HG03354 (cell line): ENCODE results near the gene TRMT10B.

Experiments
- ATAC-seq: cut with Tn5 transposase; IDR thresholded peaks from one replicate; pipeline ENCODE4 v1.9.1; 2021; ENCODE audit warnings: mild to moderate bottlenecking; ENCODE audit not compliant: unreplicated experiment, poor library complexity, severe bottlenecking

TRMT10B gene, protein sequence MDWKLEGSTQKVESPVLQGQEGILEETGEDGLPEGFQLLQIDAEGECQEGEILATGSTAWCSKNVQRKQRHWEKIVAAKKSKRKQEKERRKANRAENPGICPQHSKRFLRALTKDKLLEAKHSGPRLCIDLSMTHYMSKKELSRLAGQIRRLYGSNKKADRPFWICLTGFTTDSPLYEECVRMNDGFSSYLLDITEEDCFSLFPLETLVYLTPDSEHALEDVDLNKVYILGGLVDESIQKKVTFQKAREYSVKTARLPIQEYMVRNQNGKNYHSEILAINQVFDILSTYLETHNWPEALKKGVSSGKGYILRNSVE

DNA sequence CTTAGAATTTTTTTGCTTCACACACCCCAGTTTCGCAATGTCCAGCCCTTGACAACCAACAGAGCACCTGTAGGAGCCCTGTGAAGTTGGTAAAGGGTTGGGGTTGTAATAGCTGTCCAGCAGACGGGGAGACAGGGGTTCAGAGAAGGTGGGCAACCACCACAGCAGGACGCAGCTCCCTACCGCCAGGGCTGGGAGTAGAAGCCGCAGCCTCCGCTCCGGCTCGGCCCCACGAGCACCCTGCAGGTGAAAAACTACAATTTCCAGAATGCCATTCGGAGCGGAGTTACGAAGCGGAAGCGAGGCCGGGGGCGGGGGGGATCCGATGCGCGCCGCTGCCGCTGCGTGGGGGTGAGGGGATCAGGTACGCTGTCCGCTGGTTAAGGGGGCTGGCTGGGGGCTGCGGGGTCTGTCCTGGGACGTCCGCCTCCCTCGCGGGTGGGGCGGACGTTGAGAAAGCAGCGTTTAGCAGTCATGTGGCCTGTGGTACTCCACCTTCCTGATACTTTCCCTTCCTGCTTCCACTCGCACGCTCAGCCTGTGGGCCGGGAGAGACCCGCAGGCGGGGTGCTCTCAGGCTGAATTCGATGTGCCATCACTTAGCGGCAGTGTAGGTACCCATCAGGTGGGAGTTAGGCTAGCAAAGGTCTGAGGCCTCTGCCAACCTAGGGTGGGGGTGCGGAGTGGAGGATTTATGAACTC is at the start of gene TRMT10B:
TRMT10B (plus strand) TSS at position 317 of the 702 bp plus-strand sequence. CDS start 8,127 bp downstream, outside the sequence.
- ATAC-seq = peak; percentile 93

DNA sequence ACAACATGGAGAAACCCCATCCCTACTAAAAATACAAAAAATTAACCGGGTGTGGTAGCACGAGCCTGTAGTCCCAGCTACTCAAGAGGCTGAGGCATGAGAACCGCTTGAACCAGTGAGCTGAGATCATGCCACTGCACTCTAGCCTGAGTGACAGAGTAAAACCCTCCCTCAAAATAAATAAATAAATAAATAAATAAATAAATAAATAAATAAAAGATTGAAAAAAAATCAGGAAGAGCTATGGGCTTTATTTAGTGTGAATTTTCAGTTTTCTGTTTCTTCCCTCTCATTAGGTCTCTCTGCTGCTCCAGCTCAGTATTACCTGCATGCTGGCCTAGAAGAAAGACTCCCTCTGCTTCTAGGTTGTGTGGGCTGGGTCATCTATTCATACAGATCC is 47.8 kb upstream of the TRMT10B start:
- ATAC-seq = no peak

DNA sequence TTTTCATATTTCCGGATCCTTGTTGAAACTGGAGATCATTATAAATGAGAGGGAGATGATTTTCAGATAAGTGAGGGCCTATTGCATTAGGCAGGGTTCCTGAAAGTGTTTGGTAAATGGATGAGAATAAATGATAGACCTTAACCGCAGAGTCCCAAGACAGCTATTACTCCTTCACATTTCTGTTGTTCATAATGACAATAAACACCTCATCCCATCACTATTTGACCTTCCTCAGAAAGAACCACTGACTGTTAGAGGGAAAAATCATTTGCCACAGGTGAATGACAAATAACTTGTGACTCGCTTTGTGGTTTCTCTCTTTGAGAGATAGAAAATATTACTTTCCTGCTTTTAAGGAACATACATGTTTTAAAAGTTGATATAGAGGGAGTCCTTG is 47.3 kb upstream of the TRMT10B start:
- no peak for ATAC-seq

DNA sequence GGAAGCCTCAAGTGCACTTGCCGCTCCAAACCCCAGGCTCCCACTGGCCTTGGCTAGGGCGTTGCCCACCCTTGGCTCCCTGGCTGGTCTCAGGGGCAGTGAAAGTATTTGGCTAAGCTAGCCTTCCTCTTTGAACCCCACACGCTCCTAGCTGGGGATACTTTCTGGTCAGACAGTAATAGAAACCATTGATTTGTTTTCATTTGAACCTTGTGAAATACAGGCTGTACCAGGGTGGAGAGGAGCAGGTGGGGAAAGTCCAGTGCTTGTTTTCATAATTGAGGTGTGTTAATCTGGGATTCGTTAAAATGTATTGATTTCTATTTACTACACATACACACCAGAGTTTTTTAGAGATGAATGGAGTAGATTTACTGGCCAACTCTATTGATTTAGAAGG is 45.9 kb upstream of the TRMT10B start:
- no peak for ATAC-seq

DNA sequence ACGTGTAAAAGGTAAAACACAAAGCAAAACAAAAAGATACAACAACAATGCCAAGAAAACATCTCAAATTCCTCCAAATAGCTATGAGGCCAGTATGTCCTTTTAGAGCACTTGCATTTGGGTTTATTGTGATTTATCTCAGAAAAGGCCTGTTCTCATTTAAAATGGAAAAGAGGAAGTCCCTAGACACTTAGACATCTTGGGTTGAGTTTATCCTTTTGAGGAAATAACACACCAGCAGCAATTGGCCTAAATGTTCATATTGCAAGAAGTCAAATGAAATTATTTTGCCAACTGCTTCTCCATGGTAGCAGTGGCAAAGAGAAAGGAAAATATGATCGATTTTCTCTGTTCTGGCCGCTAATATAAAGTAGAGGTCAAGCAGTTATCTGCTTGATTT is 43.6 kb upstream of the TRMT10B start:
- no peak for ATAC-seq

DNA sequence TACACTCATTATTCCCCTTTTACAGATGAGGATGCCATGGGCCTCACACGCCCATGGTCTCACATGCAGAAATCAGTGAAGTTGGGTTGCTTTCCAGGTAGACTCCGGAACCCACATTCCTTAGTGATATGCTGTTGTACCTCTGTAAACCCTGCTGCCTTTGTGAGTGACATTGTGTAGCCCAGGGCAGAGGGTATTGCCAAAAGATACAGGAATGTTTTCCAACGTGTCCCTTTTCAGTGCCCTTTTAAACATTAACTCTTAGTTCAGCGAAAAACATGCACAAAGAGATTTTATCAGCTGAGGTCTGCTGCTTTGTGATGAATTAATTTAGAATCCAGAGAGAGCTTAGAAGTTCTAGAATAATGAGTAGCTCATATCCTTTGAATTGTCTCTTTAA is 38.3 kb upstream of the TRMT10B start:
- no peak for ATAC-seq

DNA sequence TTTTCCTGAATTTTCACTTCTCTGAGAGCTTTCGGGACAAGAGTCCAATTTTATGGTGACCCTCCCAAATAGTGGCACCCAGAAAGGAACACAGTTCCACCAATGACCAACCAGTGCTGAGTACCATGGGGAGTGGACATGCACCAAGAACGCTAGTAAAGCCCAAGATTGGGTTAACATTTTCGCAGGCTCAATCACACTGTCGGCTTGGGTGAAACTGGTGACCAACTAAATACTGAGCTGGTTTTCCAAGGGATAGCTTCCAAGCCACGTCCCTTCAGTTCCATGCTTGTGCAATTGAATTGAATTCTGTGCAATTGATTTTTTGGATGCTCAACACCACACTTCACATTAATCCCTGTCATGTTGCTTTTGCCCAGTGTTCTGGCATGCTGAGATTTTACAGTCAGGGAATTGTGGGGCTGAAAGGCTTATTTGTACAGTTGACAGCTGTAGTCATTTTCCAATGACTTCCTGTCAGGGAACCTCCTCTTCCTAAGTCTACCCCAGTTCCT is 37.6 kb upstream of the TRMT10B start:
- ATAC-seq = no peak

DNA sequence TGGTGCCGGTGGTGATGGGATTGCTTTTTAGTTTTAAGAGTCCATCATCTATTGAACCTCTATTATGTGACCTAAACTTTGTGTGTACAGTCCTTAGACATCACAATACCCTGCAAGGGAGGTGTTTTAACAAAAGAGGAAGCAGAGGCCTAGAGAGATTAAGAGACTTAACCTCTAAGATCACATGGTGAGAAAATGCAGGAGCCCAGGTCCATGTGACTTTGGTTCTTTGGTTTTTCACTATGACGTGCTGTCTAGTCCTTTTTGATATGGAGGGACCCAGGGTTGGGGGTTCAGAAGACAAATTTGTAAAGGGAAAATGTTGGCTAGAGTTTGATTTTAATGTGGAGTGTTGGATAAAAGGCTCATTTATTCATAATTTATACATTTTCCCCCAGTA is 34.1 kb upstream of the TRMT10B start:
- no peak for ATAC-seq

DNA sequence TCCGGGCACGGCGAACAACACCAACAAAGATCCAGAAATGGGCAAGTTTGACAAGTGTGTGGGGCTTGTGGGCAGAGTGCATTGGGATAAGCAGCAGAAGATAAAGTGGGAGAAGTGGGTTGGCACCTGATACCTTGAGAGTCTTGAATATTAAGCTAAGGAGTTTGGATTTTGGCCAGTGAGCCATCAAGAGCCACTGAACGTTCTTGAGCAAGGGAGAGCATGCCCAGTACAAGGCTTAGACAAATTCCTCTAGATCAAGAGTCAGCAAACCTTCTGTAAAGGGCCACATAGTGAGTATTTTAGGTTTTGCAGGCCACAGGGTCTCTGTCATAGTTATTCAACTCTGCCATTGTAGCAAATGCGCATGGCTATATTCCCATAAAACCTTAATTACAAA is 26.6 kb upstream of the TRMT10B start:
- no peak for ATAC-seq

DNA sequence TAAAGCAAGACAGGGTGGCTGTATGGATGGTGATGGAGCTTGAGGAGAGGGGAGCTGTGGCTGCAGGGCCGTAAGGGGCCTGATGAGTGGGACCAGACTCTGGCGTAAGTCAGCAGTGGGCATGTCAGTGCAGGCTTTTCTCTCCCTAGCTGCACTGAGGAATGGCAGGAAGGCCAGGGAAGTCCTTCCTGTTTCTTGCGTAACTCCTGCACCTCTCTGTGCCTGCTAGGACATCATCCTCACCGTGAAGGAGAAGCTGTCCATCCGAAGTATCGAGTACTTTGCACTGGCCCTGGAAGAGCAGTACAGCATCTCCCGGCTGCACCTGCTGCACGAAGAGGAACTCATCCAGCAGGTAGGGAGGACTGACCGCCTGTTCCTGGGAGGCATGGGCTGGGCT is 24.1 kb upstream of the TRMT10B start:
- ATAC-seq = no peak

DNA sequence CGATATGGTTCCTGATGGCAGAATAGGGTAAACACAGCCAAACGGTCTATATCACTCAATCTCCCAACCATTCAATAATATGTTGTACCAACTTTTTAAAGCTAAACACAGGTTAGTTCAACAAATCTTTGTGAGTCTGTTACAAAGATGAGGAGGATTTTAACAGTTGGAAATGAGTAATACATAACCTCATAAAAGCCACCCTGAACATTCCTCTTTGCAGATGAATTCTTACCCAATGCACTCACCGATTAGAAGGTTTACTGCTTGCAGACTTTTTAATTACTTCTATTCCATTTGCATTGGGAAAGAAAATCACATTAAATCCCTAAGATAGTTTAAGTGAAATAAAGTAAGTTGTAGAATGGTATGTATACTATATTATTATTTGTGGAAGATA is 23.3 kb upstream of the TRMT10B start:
- no peak for ATAC-seq

DNA sequence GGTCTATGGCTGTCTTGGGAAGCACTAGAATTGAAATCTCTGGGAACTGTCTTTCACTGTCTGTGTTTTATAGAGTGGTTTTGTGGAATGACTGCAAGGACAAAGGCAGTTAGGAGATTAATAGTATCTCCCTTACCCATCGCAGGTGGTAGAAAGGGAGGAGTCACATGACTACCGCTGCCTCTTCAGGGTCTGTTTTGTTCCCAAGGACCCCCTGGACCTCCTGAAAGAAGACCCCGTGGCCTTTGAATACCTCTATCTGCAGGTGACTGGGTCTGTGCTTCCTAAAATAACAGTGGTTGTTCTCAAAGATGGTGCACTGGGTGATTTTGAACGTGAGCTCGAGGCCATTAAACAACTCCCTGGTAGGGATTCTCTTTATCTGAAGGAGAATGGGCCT is 22.8 kb upstream of the TRMT10B start:
- ATAC-seq = no peak

DNA sequence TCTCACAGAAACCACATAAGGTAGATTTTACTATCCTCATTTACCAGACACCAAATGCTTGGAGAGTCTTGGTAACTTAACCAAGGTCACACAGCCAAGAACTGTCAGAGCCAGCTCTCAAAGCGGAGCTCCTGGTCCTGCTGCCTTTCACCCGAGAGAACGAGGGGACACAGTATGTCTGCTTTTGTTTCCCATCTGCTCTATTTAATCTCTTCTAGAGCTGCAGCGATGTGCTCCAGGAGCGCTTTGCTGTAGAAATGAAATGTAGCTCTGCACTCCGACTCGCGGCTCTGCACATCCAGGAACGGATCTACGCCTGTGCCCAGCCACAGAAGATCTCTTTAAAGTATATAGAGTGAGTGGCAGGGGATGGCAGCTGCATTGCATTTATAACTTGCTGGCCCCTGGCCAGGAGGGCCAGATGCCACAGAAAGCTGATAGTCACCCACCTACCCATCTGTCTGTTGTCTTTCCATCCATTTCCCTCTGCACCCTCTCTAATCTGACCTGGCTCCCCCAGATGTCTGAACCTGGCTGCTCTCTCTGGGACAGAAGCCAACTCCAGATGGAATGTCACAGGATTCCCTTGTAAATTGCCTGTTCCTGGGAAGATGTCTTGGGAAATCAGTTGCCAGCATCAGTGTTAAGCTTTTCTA is 21.4 kb upstream of the TRMT10B start:
- no peak for ATAC-seq

DNA sequence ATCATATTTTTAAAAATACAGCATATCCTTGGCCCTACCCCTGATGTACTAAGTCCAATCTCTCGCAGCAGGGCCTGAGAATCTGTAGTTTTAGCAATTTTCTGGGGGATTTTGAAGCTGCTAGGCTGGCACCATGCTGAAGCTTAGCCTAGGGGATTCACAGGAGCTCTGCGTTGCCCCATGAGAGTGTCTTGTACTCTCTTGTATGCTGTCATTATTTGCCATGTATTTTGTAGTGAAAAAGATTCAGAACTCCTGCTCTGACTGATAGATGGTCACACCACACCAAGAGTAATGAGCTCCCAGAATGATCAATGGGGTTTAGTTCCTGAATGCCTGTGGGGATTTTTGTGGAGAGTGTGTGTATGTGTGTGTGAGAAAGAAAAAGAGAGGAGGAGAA is 20.7 kb upstream of the TRMT10B start:
- ATAC-seq = no peak

DNA sequence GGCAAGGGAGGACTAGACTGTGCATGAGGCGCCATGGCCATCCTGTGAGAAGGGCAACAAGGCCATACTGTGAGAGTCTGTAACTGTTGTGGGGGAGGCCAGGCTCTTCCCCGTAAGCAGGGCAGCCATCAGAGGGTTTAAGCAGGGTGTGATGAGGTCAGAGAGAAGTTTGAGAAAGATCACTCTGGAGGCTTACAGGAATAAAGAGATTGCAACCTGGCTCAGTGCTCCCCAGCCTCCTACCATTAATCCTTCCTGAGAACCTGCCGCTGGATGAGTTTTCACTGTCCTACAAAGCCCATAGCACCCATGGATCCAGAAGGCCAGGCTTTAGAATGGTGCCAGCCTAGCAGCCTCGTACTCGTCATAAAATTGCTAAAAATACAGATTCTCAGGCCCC is 14.4 kb upstream of the TRMT10B start:
- no peak for ATAC-seq

DNA sequence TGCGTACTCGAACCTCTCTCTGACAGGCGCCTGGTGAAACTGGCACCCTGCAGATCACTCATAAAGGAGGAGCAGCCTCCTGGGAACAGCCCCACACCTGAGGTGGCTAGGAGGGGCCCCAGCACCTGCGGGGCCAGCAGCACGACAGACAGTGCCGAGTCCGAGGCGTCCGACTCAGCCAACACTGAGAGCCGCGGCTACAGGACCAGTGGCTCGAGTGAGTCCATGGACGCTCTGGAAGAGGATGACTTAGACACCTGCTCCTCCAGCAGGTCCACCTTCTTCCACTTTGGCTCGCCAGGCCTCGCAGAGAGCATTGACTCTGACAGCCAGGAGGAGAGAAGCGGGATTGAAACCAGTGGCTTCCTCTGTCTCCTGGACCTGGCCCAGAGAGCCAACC is 13.5 kb upstream of the TRMT10B start:
- ATAC-seq = no peak

DNA sequence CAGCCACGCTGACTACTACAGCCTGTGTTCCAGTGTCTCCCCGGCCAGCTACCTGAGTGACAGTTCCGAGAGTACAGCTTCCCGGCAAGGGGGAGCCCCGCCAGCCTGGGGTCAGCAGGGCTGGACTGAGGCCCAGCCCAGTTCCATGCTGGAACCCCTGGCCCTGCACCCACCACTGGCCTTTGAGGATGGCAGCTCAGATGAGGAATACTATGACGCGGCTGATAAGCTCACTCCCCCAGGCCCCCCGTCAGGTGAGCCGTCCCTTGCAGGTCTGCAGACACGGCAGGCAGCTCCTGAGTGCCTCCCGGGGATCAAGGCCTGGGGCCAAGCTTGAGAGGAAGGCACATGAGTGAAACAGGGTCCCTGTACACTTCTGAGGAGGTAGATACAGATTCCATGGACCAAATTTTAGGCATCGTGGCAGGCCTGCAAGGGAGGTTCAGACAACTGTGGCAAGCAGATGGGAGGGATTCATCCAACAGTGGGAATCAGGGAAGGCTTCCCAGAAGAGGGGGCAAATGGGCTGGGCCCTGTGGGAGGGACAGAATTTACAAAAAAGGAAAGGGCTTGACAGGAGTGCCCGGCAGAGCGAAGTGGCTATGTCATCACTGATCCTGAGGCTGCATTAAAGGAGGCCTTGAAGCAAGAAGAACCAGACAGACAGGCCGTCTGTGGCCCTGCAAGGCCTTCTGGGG is 12.8 kb upstream of the TRMT10B start:
- no peak for ATAC-seq

DNA sequence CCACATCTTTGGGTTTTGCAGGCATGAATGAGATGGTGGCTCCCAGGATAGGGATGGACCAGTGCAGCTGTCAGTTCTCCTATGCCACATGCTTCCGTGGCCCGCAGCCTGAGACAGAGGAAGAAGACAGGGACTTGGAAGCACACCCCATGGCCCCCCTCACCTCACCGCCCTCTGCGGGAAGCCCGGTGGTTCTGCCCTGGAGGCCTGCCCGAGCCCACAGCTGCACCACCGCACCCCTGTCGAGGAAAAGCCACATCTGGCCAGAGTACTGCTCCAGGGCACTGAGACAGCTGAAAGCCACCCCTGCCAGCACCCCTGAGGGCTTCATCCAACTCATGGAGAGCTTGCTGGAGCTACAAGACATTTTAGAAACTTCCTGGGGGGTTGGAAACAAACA is 7.6 kb upstream of the TRMT10B start:
- no peak for ATAC-seq

DNA sequence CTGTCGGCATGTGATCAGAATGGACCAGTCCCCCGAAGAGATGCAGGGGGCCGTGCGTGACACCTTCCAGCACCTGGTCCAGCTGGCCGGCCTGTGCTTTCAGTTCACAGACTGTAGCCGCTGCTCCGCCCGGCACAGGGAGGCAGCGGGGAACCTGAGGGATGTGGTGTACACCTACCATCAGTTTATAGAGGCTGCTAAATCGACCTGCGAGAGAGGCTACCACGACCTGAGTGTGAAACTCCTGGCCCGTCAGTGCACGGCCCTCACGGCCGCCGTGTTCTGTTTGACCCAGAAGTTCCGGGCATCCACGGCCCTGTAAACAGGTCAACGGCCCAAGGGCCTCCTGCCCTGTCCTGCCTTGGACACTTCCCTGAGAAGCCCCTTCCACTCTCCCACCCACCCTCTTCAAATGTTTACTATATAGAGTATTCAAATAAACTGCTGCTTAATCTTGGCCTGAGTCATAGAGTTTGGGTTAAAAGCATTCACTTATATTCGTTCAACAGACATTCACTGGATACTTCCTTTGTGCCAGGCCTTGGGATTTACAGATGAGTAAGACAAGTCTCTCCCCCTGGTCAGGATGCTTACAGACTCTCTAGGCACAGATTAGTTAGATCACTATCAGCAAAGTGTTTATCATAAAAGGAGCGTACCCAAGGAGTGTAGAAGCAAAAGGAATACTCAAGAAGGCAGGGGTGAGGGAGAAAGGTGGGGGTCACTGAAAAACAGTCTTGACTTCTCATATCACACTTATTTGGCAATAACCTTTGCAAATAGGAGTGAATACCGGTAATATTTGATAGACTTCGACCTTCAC is 6.9 kb upstream of the TRMT10B start:
- no peak for ATAC-seq
